K562 (cell line): ENCODE data around the gene CTXN1. TPM values are rescaled to one million over a fixed set of nuclear protein-coding genes. Genes with fewer than 3 reads are reported as not detected.
A peak's percentile ranks its signal among the peaks of the same experiment; 100 is the strongest.

Experiments used
- DIDO1 ChIP-seq: fragments of 450-650 bp; IDR thresholded peaks from 2 replicates; pipeline ENCODE4 v1.6.1; 2016; ENCODE audit warnings: low read depth, missing biosample characterization, missing genetic modification characterization
- FOSL1 ChIP-seq: fragments of 200-800 bp; sonication (Bioruptor generic); conservative IDR thresholded peaks from 2 replicates; pipeline ENCODE4 v1.6.1; 2016; ENCODE audit warnings: missing genetic modification characterization, missing compliant biosample characterization
- GTF2B ChIP-seq: IDR thresholded peaks from 2 replicates; pipeline ENCODE4 v1.6.1; 2011; ENCODE audit not compliant: insufficient read length; ENCODE audit errors: extremely low read depth
- NFATC3 ChIP-seq: fragments of 450-650 bp; IDR thresholded peaks from 2 replicates; pipeline ENCODE4 v1.6.1; 2017; ENCODE audit warnings: mild to moderate bottlenecking
- NFIC ChIP-seq: fragments of 450-650 bp; IDR thresholded peaks from 2 replicates; pipeline ENCODE4 v1.6.1; 2017; ENCODE audit warnings: mild to moderate bottlenecking, inconsistent platforms
- NONO ChIP-seq, 2 experiments: fragments of 200-400 bp in 1 of 2; fragments of 450-650 bp in 1 of 2; formaldehyde crosslinking in 1 of 2; IDR thresholded peaks; 2 replicates each; pipeline ENCODE4 v1.6.1; 2017; ENCODE audit warnings: low read depth in 2 of 2, mild to moderate bottlenecking in 2 of 2, moderate library complexity in 2 of 2, low read length in 1 of 2
- RHOXF2B ChIP-seq: fragments of 250-450 bp; sonication (Bioruptor Pico); conservative IDR thresholded peaks from 2 replicates; pipeline ENCODE4 v1.5.1; 2021
- SP1 ChIP-seq: sonication (generic); formaldehyde crosslinking; IDR thresholded peaks from 2 replicates; pipeline ENCODE4 v1.8.1; 2022; ENCODE audit warnings: mild to moderate bottlenecking, missing genetic modification reagents
- ZNF239 ChIP-seq: fragments of 250-450 bp; sonication (Bioruptor Pico); IDR thresholded peaks from 2 replicates; pipeline ENCODE4 v1.4.0; 2020; ENCODE audit warnings: mild to moderate bottlenecking
- ZNF41 ChIP-seq: fragments of 250-450 bp; sonication (Bioruptor Pico); conservative IDR thresholded peaks from 2 replicates; pipeline ENCODE4 v1.4.0; 2020; ENCODE audit warnings: mild to moderate bottlenecking
- polyA plus RNA-seq, 8 experiments: library from polyadenylated mRNA; depleted of rRNA in 4 of 8; stranded (reverse) in 5 of 8; unstranded in 3 of 8; fragments of >200 nt; fragmentation: Nextera tagmentation in 2 of 8; fragmentation: Illumina TruSeq in 1 of 8; extraction: Ambion mirVana in 2 of 8; extraction: Trizol in 1 of 8; gene quantifications; 2 replicates each; pipeline versions ENCODE4 v1.2.1 to v1.2.3, GENCODE V29; 2011 to 2014; ENCODE audit warnings: inconsistent platforms in 1 of 8, missing spikeins in 1 of 8
- total RNA-seq, 7 experiments: library from RNA; depleted of rRNA in 6 of 7; stranded (reverse); fragments of >200 nt in 6 of 7; fragmentation: Illumina TruSeq in 2 of 7; extraction: Trizol in 2 of 7; gene quantifications; 2 replicates each; pipeline versions ENCODE4 v1.2.1 to v1.2.3, GENCODE V29; 2011 to 2021; ENCODE audit warnings: low replicate concordance in 1 of 7
- TF ChIP-seq, protein P1 (sequence below), 2 experiments: fragments of 450-650 bp in 1 of 2; sonication (generic) in 1 of 2; formaldehyde crosslinking in 1 of 2; IDR thresholded peaks; 2 replicates each; pipeline versions ENCODE4 v1.7.1 to v1.9.0; 2016 to 2022; ENCODE audit warnings: inconsistent platforms in 1 of 2, mild to moderate bottlenecking in 1 of 2, missing genetic modification reagents in 1 of 2

The CTXN1 gene
- total and polyA plus RNA-seq, 9 of the 15 experiments (the other 6 are each of a cell fraction or from before 2014, with no cell fraction given) = 0.15 to 37.4 (median 1.8) TPM; not detected in 2

DNA sequence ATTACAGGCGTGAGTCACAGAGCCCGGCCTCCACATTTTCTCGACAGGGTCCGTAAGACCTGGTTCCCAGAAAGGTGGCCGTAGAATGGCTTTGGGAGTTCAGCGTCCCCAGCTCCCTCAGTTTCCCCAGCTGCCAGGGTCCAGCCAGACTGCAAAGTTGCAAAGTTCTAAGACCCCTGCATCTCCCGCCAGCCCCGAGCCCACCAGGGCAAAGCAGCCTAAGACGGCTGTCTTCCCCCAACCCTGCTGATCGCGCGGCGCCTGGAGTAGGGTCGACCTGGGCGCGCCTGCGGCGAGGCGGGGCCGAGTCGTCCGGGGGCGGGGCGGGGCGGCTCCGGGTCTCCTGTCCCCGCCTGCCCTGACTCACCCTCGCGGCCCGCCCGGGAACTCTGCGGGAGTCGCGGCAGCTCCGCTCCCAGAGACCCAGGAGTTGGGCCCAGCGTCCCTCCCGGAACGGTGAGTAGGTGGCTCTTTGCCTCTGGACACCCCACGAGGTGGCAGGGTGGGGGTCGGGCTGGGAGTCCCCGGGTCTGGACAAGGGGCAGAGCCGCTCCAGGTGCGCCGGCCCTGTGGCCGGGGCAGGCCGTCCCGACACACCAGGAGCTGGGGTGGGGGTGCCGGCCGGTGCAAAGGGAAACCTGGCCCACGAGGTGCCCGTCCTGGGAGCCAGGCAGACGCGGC is 37.6 kb downstream of the CTXN1 start, which contains the start of gene LRRC8E (continued):
- TF ChIP-seq, protein P1, sequence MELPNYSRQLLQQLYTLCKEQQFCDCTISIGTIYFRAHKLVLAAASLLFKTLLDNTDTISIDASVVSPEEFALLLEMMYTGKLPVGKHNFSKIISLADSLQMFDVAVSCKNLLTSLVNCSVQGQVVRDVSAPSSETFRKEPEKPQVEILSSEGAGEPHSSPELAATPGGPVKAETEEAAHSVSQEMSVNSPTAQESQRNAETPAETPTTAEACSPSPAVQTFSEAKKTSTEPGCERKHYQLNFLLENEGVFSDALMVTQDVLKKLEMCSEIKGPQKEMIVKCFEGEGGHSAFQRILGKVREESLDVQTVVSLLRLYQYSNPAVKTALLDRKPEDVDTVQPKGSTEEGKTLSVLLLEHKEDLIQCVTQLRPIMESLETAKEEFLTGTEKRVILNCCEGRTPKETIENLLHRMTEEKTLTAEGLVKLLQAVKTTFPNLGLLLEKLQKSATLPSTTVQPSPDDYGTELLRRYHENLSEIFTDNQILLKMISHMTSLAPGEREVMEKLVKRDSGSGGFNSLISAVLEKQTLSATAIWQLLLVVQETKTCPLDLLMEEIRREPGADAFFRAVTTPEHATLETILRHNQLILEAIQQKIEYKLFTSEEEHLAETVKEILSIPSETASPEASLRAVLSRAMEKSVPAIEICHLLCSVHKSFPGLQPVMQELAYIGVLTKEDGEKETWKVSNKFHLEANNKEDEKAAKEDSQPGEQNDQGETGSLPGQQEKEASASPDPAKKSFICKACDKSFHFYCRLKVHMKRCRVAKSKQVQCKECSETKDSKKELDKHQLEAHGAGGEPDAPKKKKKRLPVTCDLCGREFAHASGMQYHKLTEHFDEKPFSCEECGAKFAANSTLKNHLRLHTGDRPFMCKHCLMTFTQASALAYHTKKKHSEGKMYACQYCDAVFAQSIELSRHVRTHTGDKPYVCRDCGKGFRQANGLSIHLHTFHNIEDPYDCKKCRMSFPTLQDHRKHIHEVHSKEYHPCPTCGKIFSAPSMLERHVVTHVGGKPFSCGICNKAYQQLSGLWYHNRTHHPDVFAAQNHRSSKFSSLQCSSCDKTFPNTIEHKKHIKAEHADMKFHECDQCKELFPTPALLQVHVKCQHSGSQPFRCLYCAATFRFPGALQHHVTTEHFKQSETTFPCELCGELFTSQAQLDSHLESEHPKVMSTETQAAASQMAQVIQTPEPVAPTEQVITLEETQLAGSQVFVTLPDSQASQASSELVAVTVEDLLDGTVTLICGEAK (IDR thresholded peaks at IDR 0.05) = 0 out of 2 replicates have a peak, but pooled peaks have one; percentile 24
- TF ChIP-seq, protein P1 (CRISPR knock-in tag; IDR thresholded peaks at IDR 0.05) = no peak
- TF ChIP-seq RHOXF2B (CRISPR knock-in tag) (no peak), FOSL1 (tag) (peak; percentile 86), NFATC3 (no peak), NONO (IDR thresholded peaks at IDR 0.05; ENCODE audit: low read depth in 2 of 2, low read length in 1 of 2) (peak in 1 of 2 experiments; percentile 36; a peak in 1 of 4 replicates), SP1 (no peak), NFIC (no peak; the same call in 1 of the 2 replicates), ZNF41 (CRISPR knock-in tag) (no peak), ZNF239 (CRISPR knock-in tag) (no peak), DIDO1 (tag) (no peak), GTF2B (no peak)
